GM19372 (cell line): ENCODE data around the gene DCAF16.
A peak's percentile ranks its signal among the peaks of the same experiment; 100 is the strongest.
"Not testable (repeated sequence)": the region's sequence is repeated elsewhere in the genome, so short reads cannot be mapped to it uniquely, and the experiment has no call there.

Source experiments
- ATAC-seq: cut with Tn5 transposase; IDR thresholded peaks from one replicate; pipeline ENCODE4 v1.9.1; 2021; ENCODE audit warnings: mild to moderate bottlenecking, low read depth, moderate library complexity; ENCODE audit not compliant: unreplicated experiment

Gene DCAF16

DNA sequence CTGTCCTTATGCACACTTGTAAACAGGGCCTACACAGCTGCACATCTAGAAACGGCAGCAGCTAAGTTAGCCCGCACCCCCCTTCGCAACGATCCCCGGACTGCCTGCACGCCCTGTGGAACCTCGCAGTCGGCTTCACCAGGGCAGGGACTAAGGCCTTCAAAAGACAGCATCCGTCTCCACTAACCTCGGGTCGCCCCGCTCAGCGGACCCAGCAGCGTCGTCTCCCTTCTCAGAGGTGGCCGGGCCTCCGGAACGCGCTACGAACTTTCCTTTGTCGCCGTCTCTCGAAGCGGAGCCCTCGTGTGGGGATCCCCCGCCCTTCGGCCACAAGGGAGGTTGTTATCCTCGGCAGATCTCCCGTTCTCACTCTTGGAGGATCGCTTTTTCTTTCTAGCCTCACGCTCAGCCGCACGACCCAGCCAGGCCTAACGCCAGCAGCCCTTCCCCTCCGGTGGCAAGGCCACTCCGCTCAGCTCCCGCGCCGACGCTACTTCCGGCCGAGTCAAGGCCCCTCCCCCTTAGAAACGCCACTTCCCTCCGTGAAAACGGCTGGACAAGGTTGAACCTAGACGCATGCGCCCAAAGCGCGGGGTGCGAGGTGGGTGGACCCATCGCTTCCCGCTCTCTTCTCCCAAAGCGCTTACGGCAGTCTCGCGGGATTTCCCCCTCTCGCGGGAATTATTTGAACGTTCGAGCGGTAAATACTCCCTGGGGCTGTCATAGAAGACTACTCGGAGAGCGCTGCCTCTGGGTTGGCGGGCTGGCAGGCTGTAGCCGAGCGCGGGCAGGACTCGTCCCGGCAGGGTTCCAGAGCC, at the start of gene DCAF16, which contains the start of gene NCAPG:
DCAF16 (minus strand) TSS at position 498 of the 818 bp plus-strand sequence. CDS start 6,616 bp downstream, outside the sequence.
NCAPG (plus strand) TSS at position 720 of the 818 bp plus-strand sequence. CDS start 99 bp downstream, outside the sequence.
- peak; percentile 86 for ATAC-seq

DNA sequence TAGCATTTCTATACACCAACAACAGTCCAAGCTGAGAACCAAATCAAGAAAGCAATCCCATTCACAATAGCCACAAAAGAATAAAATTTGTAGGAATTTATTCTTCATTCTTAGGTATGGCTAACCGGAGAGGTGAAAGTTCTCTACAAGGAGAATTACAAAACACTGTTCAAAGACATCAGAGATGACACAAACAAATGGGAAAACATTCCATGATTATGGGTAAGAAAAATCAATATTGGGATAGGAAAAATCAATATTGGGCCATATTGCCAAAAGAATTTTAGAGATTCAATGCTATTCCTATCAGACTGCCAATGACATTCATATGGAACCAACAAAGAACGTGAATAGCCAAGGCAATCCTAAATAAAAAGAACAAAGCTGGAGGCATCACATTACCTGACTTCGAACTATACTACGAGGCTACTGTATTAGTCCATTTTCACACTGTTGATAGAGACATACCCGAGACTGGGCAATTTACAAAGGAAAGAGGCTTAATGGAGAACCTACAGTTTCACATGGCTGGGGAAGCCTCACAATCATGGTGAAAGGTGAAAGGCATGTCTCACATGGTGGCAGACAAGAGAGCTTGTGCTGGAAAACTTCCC, 49.3 kb upstream of the DCAF16 start:
- no peak for ATAC-seq

DNA sequence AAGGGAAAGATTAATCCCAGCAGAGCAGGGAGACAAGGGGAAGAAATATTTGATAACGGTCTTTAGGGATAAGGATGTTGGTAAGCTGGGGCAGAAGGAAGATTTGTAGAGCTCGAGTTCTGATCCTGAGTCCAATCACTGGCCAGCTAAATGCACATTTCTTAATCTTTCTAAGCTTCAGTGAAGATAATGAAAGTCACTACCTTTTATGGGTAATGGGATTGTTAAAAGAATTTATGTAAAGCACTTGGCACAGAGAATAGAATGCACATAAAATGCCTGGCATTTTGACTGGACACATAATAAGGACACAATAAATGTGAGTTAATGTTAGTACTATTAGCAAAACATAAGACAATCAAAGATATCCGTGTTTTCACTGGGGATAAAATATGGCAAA, 43.5 kb upstream of the DCAF16 start:
- no peak for ATAC-seq

- ATAC-seq = no peak
Observed at GRCh38 chr4:17851959-17852358, 41.4 kb upstream of the DCAF16 start.

- not testable (repeated sequence) for ATAC-seq
Observed at GRCh38 chr4:17850295-17850694, 39.7 kb upstream of the DCAF16 start.

DNA sequence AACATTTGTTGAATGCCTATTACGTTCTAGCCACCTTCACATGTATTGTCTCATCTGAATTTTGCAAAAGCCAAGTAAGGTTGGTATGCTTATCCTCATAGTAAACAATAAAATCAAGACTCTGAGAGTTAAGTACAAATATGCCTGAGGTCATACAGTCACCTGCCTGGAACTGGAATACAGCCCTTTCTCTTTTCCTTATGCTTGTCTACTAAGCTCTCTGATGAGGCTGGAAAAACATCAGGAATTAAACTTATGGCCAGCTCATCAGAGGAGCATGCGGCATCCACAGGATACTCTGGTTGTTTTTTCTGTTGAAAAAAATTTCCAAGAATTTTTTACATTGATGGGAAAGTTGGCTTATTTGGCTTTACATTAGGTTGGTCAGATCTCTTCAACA, 35.7 kb upstream of the DCAF16 start:
- no peak for ATAC-seq

DNA sequence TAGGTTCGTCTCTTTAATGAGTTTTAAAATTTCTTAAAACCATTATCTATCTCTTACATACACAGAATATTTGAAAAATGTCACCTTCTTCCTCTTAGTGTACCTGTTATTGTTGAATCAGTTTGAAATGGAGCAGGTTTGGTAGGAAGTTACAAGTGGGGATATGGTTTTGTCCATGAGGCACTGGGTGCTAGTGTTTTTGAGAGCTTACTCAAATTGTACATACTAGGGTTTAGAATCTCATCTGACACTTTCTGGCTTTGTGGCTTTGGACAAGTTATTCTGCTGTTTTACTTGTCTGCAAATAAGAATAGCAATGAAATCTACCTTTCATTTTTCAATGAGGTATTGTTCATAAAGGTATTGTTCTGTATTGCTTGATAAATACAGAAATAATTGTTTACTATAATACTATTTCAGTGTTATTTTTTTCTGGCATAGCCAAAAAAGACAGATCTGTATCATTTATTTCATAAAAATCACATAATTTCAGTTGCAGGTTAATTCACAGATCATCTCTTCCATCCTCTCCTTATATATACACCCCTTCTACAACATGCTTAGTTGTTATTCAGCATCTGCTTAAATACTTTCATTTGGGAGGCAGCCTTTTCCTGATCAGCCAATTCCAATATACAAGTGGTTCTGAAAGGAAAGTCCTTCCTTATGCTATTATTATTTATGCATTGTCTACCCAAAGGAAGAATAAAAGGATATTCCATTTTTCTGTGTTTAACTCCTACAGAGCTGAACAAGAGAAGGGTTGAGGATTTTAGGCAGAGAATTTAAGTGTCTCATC, 13.5 kb upstream of the DCAF16 start:
- no peak for ATAC-seq

DNA sequence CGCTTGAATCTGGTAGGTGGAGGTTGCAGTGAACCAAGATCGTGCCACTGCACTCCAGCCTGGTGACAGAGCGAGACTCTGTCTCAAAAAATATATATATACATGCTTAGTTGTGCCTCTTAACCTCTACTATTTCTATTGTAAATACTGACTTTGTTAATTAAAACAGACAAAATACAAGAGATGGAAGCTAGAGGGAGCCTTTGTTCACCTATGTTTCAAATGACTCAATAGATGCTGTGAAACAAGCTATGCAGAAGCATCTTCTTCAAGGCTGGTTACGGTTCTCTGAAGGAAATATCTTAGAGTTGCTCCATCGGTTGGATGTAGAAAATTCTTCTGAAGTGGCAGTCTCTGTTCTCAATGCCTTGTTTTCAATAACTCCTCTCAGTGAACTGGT, 6.5 kb upstream of the DCAF16 start:
- peak; percentile 87 for ATAC-seq

DNA sequence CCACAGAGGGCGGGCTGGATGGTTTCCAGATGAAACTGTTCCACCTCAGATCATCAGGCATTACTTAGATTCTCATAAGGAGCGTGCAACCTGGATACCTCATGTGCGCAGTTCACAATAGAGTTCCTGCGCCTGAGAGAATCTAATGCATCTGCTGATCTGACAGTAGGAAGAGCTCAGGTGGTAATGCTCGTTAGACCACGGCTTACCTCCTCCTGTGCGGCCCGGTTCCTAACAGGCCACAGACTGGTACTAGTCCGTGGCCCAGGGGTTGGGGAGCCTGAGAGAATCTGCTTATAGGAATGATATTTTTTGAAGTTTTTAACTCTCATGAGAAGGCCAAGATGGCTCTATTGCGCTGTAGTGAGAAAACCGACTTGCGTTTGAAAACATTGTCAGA, 5.6 kb upstream of the DCAF16 start:
- no peak for ATAC-seq

DNA sequence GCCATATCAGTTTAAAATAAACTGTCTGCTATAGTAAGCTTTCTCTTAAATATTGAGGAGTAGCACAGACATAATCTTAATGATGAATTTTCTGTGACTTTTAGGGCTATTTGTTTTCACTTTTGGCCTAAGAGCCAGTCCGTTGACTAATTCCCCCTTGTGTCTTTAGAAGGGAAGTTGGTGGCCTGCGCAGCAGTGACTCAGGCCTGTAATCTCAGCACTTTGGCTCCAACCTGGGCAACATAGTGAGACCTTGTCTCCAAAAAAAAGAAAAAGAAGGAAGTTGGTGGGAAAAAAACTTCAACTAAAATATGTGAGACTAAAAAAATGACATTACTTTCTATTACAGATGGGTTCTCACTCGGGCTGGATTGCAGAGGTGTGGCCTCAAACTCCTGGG, 3.6 kb upstream of the DCAF16 start:
- ATAC-seq = no peak

DNA sequence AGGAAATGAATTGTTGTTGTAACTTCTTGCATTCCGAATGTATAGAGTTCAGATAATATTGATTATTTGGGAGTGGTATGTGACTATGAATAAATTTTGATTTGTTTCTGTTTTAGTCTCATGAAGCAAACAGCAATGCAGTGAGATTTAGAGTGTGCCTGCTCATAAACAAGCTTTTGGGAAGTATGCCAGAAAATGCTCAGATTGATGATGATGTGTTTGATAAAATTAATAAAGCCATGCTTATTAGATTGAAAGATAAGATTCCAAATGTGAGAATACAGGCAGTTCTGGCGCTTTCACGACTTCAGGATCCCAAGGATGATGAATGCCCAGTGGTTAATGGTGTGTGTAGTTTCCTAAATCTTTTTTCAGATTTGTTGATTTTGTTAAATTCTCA, 2.2 kb upstream of the DCAF16 start:
- no peak for ATAC-seq

- ATAC-seq = no peak
Observed at GRCh38 chr4:17812125-17812524, 1.6 kb upstream of the DCAF16 start.

- ATAC-seq = peak; percentile 24
Observed at GRCh38 chr4:17811078-17811603, 584 bp upstream of the DCAF16 start.

DNA sequence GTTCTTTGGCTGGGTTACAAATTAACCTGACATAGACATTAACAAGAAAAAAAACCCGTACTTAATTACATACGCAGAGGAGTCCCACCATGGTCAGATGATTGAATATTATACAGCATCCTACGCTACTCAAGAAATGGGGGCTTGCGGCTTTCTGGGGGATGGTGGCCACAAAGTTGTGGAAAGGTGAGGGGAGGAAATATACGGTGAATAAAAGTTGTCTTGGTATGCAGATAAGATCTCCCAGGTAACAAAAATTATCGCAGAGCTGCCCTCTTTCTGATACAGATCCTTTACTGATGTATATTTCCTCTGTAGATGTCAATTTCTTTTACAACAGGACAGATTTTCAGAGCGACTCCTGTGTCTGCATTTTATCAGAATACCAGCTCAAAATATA, 890 bp downstream of the DCAF16 start:
- ATAC-seq = no peak

GRCh38 chr4:17807446-17807845, 3.1 kb downstream of the DCAF16 start:
- ATAC-seq = no peak

DNA sequence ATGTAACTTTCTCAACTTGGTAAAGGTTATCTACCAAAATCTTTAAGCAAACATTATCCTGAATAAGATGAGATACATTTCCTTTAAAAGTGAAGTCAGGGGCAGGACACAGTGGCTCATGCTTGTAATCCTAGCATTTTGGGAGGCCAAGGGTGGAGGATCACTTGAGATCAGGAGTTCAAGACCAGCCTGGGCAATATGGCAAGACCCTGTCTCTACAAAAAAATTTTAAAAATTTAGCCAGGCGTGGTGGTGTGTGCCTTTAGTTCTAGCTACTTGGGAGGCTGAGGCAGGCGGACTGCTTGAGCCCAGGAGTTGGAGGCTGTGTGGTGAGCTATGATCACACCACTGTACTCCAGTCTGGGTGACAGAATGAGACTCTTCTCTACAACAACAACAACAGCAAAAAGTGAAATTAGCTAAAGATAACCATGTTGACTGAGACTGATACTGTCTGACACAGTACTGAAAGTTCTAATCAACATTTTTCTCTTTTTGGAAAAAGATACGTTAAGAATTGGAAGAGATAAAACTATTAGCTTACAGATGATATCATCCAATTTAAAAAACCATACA, 4.9 kb downstream of the DCAF16 start:
- no peak for ATAC-seq

DNA sequence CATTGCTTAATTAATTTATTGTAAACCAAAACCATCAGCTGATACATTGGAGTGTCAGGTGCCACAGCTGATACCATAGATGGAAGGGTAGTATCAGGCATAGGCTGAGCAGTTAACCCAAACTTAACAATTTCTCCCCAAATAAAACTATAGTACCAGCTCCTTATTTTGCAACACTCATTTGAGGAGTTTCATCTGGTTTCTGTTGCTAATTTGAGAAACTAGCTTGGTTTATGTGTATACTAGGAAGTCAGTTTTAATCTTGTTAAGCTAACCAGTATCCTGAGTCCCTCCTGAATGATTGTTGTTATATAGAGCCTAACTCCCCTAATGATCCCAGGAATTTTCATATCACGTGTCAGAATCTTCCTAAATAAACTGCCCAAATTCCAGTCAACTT, 12.7 kb downstream of the DCAF16 start:
- ATAC-seq = no peak

DNA sequence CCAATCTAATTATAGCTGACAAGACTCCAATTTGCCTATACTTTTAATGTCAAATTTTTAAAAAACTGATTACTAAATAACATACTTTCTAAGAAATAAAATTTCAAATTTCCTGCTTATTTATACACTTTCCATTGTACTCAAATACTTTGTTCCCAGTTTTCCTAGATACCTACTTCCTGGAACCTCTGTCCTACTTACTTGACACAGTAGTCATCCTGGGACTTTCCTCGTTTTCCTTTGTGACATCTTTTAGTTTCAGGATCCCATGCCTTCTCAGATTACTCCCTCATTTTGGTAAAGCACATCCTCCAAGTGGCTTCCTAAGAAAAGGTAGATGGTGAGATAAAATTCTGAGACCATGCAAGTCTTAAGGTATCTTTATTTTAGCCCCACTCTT, 15.8 kb downstream of the DCAF16 start:
- ATAC-seq = no peak

DNA sequence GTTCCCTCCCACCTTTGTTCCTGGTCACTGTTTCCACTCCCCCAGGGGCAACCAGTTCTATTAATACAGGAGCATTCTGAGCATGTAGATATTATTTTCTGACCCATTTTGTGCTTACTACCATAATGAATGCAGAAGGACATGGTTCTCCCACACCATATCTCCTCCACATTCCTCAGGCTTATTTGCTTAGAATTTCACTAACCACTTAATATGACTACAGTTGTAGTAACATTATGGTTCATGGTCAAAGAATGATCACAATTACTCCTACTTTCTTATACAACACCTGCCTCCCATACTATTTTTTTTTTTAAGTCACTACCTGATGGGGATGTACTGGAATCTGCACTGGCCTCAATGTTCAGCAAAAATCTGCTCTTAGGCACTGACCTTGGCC, 21.6 kb downstream of the DCAF16 start:
- no peak for ATAC-seq

- no peak for ATAC-seq
Observed at GRCh38 chr4:17787315-17787714, 23.2 kb downstream of the DCAF16 start.

DNA sequence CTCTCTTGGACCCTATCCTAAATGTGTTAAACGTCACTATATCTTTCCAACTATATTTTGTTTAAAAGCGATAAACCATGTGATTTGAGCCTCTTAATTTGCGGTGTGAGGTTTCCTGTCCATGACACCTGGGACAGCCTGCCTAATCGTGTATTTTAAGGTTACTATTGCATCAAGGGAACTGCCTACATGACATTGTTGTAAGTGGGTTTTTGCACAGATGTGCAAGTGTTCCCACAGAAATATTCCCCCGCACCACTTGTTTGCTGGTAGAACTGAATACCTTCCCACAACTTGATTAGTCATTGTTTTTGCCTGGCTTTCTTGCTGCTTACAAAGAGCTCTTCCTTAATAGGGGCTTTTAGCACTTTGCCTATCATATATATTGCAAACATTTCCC, 24.0 kb downstream of the DCAF16 start:
- ATAC-seq = no peak
